HEK293T (cell line): ENCODE measurements around the gene RETN.

ENCODE experiments used
- CTCF ChIA-PET: fragments of 350-600 bp; formaldehyde crosslinking; extraction: SDS; loops from one replicate; lab custom pipeline; 2021; ENCODE audit warnings: antibody characterized with exemption, inconsistent platforms; lab: Yijun Ruan, JAX
- POLR2A ChIA-PET: fragments of 350-600 bp; formaldehyde crosslinking; extraction: SDS; loops from one replicate; lab custom pipeline; 2020; ENCODE audit warnings: antibody characterized with exemption, inconsistent platforms; lab: Yijun Ruan, JAX
- DNase-seq: peaks from one replicate; pipeline ENCODE4 v3.0.0; 2012; ENCODE audit warnings: mixed read lengths; ENCODE audit errors: extremely low spot score
- ARNT ChIP-seq: fragments of 450-650 bp; IDR thresholded peaks from 2 replicates; pipeline ENCODE4 v1.6.1; 2017; ENCODE audit warnings: mild to moderate bottlenecking
- BHLHE40 ChIP-seq: fragments of 450-650 bp; IDR thresholded peaks from 2 replicates; pipeline ENCODE4 v1.6.1; 2016; ENCODE audit warnings: mild to moderate bottlenecking, moderate library complexity, borderline replicate concordance
- CTBP1 ChIP-seq: fragments of 450-650 bp; IDR thresholded peaks from 2 replicates; pipeline ENCODE4 v1.6.1; 2016; ENCODE audit warnings: borderline replicate concordance
- ELF4 ChIP-seq: fragments of 450-650 bp; IDR thresholded peaks from 2 replicates; pipeline ENCODE4 v1.6.1; 2017; ENCODE audit warnings: antibody characterized with exemption
- FOXA1 ChIP-seq: fragments of 450-650 bp; IDR thresholded peaks from 2 replicates; pipeline ENCODE4 v1.6.1; 2016; ENCODE audit warnings: mild to moderate bottlenecking
- FOXK2 ChIP-seq: fragments of 450-650 bp; IDR thresholded peaks from 2 replicates; pipeline ENCODE4 v1.6.1; 2016; ENCODE audit warnings: mild to moderate bottlenecking
- FOXM1 ChIP-seq: fragments of 450-650 bp; IDR thresholded peaks from 2 replicates; pipeline ENCODE4 v1.6.1; 2017; ENCODE audit warnings: mild to moderate bottlenecking, borderline replicate concordance
- HDGF ChIP-seq: fragments of 450-650 bp; IDR thresholded peaks from 2 replicates; pipeline ENCODE4 v1.6.1; 2017; ENCODE audit warnings: antibody characterized with exemption, borderline replicate concordance
- L3MBTL2 ChIP-seq: fragments of 450-650 bp; conservative IDR thresholded peaks from 2 replicates; pipeline ENCODE4 v1.6.1; 2016; ENCODE audit warnings: mild to moderate bottlenecking
- LEF1 ChIP-seq: fragments of 450-650 bp; IDR thresholded peaks from 2 replicates; pipeline ENCODE4 v1.6.1; 2017; ENCODE audit warnings: mild to moderate bottlenecking, borderline replicate concordance
- NFRKB ChIP-seq: fragments of 450-650 bp; IDR thresholded peaks from 2 replicates; pipeline ENCODE4 v1.6.1; 2016; ENCODE audit warnings: mild to moderate bottlenecking, moderate library complexity
- PKNOX1 ChIP-seq: fragments of 450-650 bp; IDR thresholded peaks from 2 replicates; pipeline ENCODE4 v1.6.1; 2016
- SP1 ChIP-seq: fragments of 450-650 bp; IDR thresholded peaks from 2 replicates; pipeline ENCODE4 v1.6.1; 2017
- SUZ12 ChIP-seq: fragments of 450-650 bp; IDR thresholded peaks from 2 replicates; pipeline ENCODE4 v1.6.1; 2016; ENCODE audit warnings: mild to moderate bottlenecking
- TARDBP ChIP-seq: fragments of 450-650 bp; IDR thresholded peaks from 2 replicates; pipeline ENCODE4 v1.6.1; 2016
- ZNF384 ChIP-seq: fragments of 450-650 bp; IDR thresholded peaks from 2 replicates; pipeline ENCODE4 v1.6.1; 2016

Gene RETN

DNA sequence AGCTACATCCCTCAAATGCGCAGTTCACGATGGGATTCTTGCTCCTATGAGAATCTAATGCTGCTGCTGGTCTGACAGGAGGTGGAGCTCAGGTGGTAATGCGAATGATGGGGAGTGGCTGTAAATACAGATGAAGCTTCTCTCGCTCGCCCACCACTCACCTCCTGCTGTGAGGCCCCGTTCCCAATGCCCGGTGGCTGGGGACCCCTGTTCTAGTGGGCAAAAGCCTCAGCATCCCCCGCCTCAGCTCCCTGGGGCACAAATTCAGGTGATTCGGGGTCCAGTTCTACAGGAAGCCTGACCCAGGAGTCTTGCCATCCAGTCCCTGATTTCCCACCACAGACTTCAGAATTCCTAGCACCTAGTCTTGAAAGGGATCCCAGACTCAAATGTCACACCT is 3.7 kb downstream of the RETN start:
- CTCF ChIA-PET = no interaction called here
- POLR2A ChIA-PET = interaction anchor here (2.4 kb wide), 1 partner anchor 8 kb away, joined by 7 read pairs; the partner anchor contains the start of gene TRAPPC5
- DNase-seq = no peak
- TF ChIP-seq SP1 = no peak
- no peak for TF ChIP-seq L3MBTL2
- no peak for TF ChIP-seq PKNOX1
- TF ChIP-seq BHLHE40 = no peak
- TF ChIP-seq FOXA1 = no peak
- TF ChIP-seq SUZ12 = no peak
- TF ChIP-seq FOXK2 = no peak
- TF ChIP-seq NFRKB = no peak
- TF ChIP-seq TARDBP = no peak
- TF ChIP-seq FOXM1 = no peak
- TF ChIP-seq LEF1 = no peak
- no peak for TF ChIP-seq HDGF
- TF ChIP-seq ZNF384 = no peak

DNA sequence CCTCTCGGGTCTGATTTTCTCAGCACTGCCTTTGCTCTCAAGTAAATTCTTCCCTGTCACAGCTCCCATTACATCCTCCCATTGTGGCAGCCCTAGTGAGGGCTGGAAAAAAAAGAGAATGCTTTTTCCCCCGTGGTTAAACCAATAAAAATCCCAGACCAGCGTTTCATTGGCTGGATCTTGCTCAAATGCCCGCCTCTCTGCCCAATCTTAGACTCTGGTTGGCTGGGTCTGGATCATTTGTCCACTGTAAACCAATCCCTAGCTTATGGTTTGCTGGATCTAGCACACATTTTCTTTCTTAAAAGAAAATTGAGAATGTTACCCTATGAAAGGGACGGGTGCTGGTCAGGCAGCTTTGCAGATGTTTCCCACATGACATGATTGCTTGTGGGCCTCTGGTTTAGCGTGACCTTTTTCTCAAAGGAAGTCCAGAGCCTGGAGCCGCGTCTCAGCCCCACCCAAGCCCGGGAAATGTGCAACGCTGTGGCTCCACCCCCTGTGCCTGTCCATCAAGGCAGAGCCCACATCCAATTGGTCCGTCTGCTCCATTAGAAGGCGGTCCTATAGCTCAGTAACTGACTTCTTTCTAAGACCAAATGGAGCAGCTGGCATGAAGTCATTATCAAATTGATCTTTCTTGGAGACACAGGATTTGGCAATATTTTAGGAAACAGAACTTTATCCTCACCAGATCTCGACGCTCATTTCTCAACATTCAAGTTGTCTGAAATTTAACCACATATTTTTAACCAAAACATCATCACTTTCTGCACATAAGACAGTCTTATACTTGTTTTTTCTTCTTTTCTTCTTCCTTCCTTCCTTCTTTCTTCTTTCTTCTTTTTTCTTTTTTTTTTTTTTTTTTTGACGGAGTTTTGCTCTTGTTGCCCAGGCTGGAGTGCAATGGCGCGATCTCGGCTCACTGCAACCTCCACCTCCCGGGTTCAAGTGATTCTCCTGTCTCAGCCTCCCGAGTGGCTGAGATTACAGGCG is 5.5 kb downstream of the RETN start:
- CTCF ChIA-PET = interaction anchor here (1.2 kb wide), 1 partner anchor 106 kb away, joined by 6 read pairs; no protein-coding TSS in a partner anchor
- DNase-seq = peak; percentile 86
- POLR2A ChIA-PET = no interaction called here
- TF ChIP-seq L3MBTL2 = 0 out of 2 replicates have a peak, but pooled peaks have one; percentile 12
- peak; percentile 98 for TF ChIP-seq PKNOX1
- no peak for TF ChIP-seq FOXM1

GRCh38 chr19:7676376-7676775 is 7.5 kb downstream of the RETN start:
- no peak for TF ChIP-seq ARNT
- no peak for TF ChIP-seq HDGF
- TF ChIP-seq TARDBP = no peak
- TF ChIP-seq FOXM1 = no peak
- no peak for TF ChIP-seq SUZ12
- no peak for TF ChIP-seq L3MBTL2
- TF ChIP-seq NFRKB = no peak
- no peak for TF ChIP-seq BHLHE40
- no peak for TF ChIP-seq PKNOX1
- TF ChIP-seq ZNF384 = no peak
- TF ChIP-seq CTBP1 = no peak
- TF ChIP-seq FOXA1 = no peak
- no peak for TF ChIP-seq ELF4
- no peak for TF ChIP-seq LEF1
- DNase-seq = no peak
- ChIA-PET CTCF (no interaction called here), POLR2A (no interaction called here)

DNA sequence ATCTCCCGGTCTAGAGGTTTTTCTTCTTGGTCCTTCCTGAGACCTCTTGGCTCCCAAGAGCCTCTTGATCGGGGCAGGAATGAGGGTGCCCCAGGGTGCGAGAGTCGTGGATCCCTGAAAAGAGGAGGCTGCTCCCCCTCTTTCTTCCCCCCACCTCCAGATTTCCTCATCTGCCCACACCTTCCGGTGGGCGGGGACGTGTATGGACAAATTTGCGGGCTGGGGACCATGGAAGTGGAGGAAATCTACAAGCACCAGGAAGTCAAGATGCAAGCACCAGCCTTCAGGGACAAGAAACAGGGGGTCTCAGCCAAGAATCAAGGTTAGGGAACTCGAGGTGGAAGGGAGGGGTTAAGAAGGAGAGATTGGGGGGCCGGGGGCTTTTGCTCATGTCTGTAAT is 8.0 kb downstream of the RETN start, which contains the start of gene MCEMP1:
Gene MCEMP1, plus strand, starts transcription at position 237 of the 400 bp plus-strand sequence. Its CDS starts 31 bp downstream, at position 268.
- TF ChIP-seq CTBP1 (no peak), FOXK2 (no peak)
- POLR2A ChIA-PET = no interaction called here
- CTCF ChIA-PET = interaction anchor here (0.6 kb wide), 1 partner anchor 20 kb away, joined by 3 read pairs; no protein-coding TSS in a partner anchor
- no peak for DNase-seq

- ChIA-PET CTCF (no interaction called here), POLR2A (no interaction called here)
- no peak for DNase-seq
- TF ChIP-seq SP1 (no peak), LEF1 (no peak), ARNT (no peak), ELF4 (no peak), NFRKB (no peak), PKNOX1 (no peak), CTBP1 (no peak), FOXK2 (no peak), TARDBP (no peak), ZNF384 (no peak), FOXM1 (no peak), HDGF (no peak), FOXA1 (no peak), L3MBTL2 (no peak), SUZ12 (no peak), BHLHE40 (no peak)
These were observed 8.9 kb downstream of the RETN start for GRCh38 chr19:7677669-7678311.
